Measurements from ENCODE around the gene NYNRIN. TPM values are rescaled to one million over a fixed set of nuclear protein-coding genes. Genes with fewer than 3 reads are reported as not detected.

Gene NYNRIN
- total RNA-seq, 2 donors from 2014 or later: 9.5 to 11.6 TPM

- Histone ChIP-seq H3K4me1 (ENCODE audit: control insufficient read depth in 1 of 2, low read depth in 2 of 2) (no peaks in the 10 kb centered on the region), H3K4me3 (no peak overlapping the region), H3K27me3 (replicated peaks; ENCODE audit: insufficient read depth) (no peaks in the 10 kb centered on the region), H3K27ac (no peak overlapping the region), H3K9me3 (no peaks in the 10 kb centered on the region), H3K36me3 (no peaks in the 10 kb centered on the region)
- no peak for DNase-seq (ENCODE audit: low spot score)
- no peak for TF ChIP-seq CTCF (IDR thresholded peaks at IDR 0.05)
- no peak for ATAC-seq (ENCODE audit: insufficient number of reproducible peaks, low FRiP score, low read depth)
Observed at GRCh38 chr14:24355009-24355408, 43.8 kb upstream of the NYNRIN start.

DNA sequence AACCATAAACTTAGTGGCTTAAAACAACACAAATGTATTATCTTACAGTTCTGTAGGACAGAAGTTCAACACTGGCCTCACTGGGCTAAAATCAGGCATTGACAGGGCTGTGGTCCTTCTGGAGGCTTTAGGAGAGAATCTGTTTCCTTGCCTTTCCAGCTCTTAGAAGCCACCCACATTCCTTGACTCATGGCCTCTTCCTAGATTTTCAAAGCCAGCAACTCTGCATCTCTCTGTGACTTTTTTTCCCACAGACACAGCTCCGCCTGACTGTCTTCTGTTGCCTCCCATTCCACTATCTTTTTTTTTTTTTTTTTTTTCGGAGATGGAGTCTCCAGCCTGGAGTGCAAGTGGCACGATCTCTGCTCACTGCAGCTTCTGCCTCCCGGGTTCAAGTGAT lies 42.6 kb upstream of the NYNRIN start:
- H3K9me3 ChIP-seq: no peaks in the 10 kb centered on the region
- no peak overlapping the region for H3K4me3 ChIP-seq
- DNase-seq (ENCODE audit: low spot score) (no peak), ATAC-seq (ENCODE audit: insufficient number of reproducible peaks, low FRiP score, low read depth) (no peak)
- H3K4me1 ChIP-seq (ENCODE audit: control insufficient read depth in 1 of 2, low read depth in 2 of 2): no peaks in the 10 kb centered on the region
- H3K27me3 ChIP-seq (replicated peaks; ENCODE audit: insufficient read depth): no peaks in the 10 kb centered on the region
- TF ChIP-seq CTCF (IDR thresholded peaks at IDR 0.05): no peak
- no peaks in the 10 kb centered on the region for H3K36me3 ChIP-seq
- H3K27ac ChIP-seq: no peak overlapping the region

DNA sequence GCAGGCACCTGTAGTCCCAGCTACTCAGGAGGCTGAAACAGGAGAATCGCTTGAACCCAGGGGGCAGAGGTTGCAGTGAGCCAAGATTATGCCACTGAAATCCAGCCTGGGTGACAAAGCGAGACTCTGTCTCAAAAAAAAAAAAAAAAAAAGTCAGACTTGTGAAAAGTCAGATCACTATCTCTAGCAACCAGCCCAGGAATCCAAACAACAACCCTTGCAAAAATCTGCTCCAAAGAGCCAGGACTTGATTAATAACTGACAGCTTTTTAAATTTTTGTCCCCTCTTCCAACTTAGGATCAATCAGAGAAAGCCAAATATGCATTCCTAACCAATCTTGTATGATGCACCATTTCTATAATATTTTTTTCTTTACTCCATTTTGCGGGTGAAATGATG lies 38.5 kb upstream of the NYNRIN start:
- TF ChIP-seq CTCF (IDR thresholded peaks at IDR 0.05): no peak
- DNase-seq (ENCODE audit: low spot score): no peak
- H3K27ac ChIP-seq: no peak overlapping the region
- H3K4me3 ChIP-seq: no peak overlapping the region
- ATAC-seq (ENCODE audit: insufficient number of reproducible peaks, low FRiP score, low read depth): no peak
- peaks cover 2 to 5% of the 10 kb centered on the region in 2 donors for H3K4me1 ChIP-seq (ENCODE audit: control insufficient read depth in 1 of 2, low read depth in 2 of 2)
- H3K27me3 ChIP-seq (replicated peaks; ENCODE audit: insufficient read depth): no peaks in the 10 kb centered on the region
- no peaks in the 10 kb centered on the region for H3K9me3 ChIP-seq
- H3K36me3 ChIP-seq: no peaks in the 10 kb centered on the region

DNA sequence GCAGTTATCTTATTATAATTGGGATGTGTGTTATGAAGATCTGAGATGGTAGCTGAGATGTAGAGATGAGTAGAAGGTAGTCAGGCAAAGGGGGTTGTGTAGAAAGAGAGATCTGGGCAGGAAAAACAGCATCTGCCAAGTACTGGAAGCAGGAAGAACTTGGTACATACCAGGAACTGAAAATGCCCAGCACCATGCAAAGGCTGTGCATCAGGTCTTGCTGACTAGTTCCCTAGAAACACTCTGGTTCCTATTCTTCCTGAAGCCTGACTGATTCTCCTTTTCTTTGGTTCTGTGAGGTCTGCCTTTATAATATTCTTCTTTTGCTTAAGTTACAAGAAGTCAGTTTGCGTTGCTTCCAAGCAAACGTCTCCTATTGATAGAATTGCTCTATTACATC lies 37.5 kb upstream of the NYNRIN start:
- ATAC-seq (ENCODE audit: insufficient number of reproducible peaks, low FRiP score, low read depth): no peak
- H3K9me3 ChIP-seq: no peaks in the 10 kb centered on the region
- H3K36me3 ChIP-seq: no peaks in the 10 kb centered on the region
- no peaks in the 10 kb centered on the region for H3K27me3 ChIP-seq (replicated peaks; ENCODE audit: insufficient read depth)
- peaks cover 10 to 15% of the 10 kb centered on the region in 2 donors for H3K4me1 ChIP-seq (ENCODE audit: control insufficient read depth in 1 of 2, low read depth in 2 of 2)
- H3K27ac ChIP-seq: no peak overlapping the region
- H3K4me3 ChIP-seq: no peak overlapping the region
- no peak for DNase-seq (ENCODE audit: low spot score)
- no peak for TF ChIP-seq CTCF (IDR thresholded peaks at IDR 0.05)

DNA sequence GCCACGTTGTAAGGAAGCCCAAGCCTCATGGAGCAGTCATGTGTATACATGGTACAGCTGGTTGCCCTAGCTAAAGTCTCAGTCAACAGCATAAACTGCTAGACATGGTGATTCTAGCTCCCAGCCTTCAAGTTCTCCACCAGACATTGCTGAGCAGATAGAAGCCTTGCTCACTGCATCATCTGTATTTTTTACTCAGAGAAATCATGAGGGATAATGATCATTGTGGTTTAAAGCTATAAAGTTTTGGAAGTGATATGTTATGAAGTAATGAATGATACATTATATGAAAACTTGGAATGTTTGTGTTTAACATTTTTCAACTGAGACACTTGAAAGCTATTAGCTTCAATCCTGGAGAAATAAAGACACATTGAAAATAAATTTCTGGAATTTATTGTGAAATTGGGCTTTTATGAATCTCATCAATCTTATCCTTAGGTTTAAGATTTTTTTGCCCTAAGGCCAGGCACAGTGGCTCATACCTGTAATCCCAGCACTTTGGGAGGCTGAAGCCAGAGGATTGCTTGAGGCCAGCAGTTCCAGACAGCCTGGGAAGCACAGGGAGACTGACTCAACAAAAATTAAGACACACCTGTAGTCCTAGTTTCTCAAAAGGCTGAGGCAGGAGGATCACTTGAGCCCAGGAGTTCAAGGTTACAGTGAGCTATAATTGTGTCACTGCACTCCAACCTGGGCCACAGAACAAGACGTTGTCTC lies 36.4 kb upstream of the NYNRIN start:
- H3K9me3 ChIP-seq: no peaks in the 10 kb centered on the region
- no peak overlapping the region for H3K27ac ChIP-seq
- H3K4me1 ChIP-seq (ENCODE audit: control insufficient read depth in 1 of 2, low read depth in 2 of 2): peaks cover 10 to 18% of the 10 kb centered on the region in 2 donors
- DNase-seq (ENCODE audit: low spot score) (no peak), ATAC-seq (ENCODE audit: insufficient number of reproducible peaks, low FRiP score, low read depth) (no peak)
- no peak for TF ChIP-seq CTCF (IDR thresholded peaks at IDR 0.05)
- H3K4me3 ChIP-seq: no peak overlapping the region
- no peaks in the 10 kb centered on the region for H3K36me3 ChIP-seq
- no peaks in the 10 kb centered on the region for H3K27me3 ChIP-seq (replicated peaks; ENCODE audit: insufficient read depth)
